H9 (cell line): ENCODE measurements around the gene DIS3L2. TPM values are rescaled to one million over a fixed set of nuclear protein-coding genes. Genes with fewer than 3 reads are reported as not detected.

Experiments used
- DNase-seq: peaks from one replicate; pipeline ENCODE4 v3.0.0-alpha.2; 2017
- H2AFZ ChIP-seq: one replicate; pipeline ENCODE4 v1.6.1; 2013; ENCODE audit warnings: mild to moderate bottlenecking, low read length, control low read depth, moderate library complexity
- H2AK5ac ChIP-seq: 2 replicates; pipeline ENCODE4 v1.6.1; 2013; ENCODE audit warnings: low read length, control low read depth, mixed read lengths; ENCODE audit not compliant: insufficient read length
- H2BK120ac ChIP-seq: one replicate; pipeline ENCODE4 v1.6.1; 2013; ENCODE audit warnings: low read depth, mild to moderate bottlenecking, low read length, control low read depth, inconsistent platforms; ENCODE audit not compliant: poor library complexity, severe bottlenecking
- H2BK12ac ChIP-seq: 2 replicates; pipeline ENCODE4 v1.6.1; 2013; ENCODE audit warnings: low read length, control low read depth, mixed read lengths, low read depth; ENCODE audit not compliant: insufficient read length
- H2BK15ac ChIP-seq: 2 replicates; pipeline ENCODE4 v1.6.1; 2013; ENCODE audit warnings: low read depth, low read length, control low read depth
- H2BK20ac ChIP-seq: one replicate; pipeline ENCODE4 v1.6.1; 2013; ENCODE audit warnings: low read depth, mild to moderate bottlenecking, low read length, control low read depth, inconsistent platforms; ENCODE audit not compliant: poor library complexity, severe bottlenecking
- H2BK5ac ChIP-seq: 2 replicates; pipeline ENCODE4 v1.6.1; 2013; ENCODE audit warnings: low read length, control low read depth, mixed read lengths; ENCODE audit not compliant: insufficient read length
- H3K14ac ChIP-seq: 2 replicates; pipeline ENCODE4 v1.6.1; 2013; ENCODE audit warnings: low read length, control low read depth; ENCODE audit not compliant: insufficient read depth
- H3K18ac ChIP-seq: 2 replicates; pipeline ENCODE4 v1.6.1; 2013; ENCODE audit warnings: low read depth, mild to moderate bottlenecking, mixed read lengths, low read length, control low read depth; ENCODE audit not compliant: insufficient read length
- H3K23ac ChIP-seq: 2 replicates; pipeline ENCODE4 v1.6.1; 2013; ENCODE audit warnings: low read length, control low read depth, mixed read lengths, low read depth; ENCODE audit not compliant: insufficient read length
- H3K23me2 ChIP-seq: 2 replicates; pipeline ENCODE4 v1.6.1; 2013; ENCODE audit warnings: low read depth, mild to moderate bottlenecking, mixed read lengths, low read length, control low read depth; ENCODE audit not compliant: insufficient read length, poor library complexity, severe bottlenecking
- H3K27ac ChIP-seq: 2 replicates; pipeline ENCODE4 v1.5.1; 2013; ENCODE audit warnings: low read length, control low read depth, mixed read lengths, low read depth; ENCODE audit not compliant: insufficient read length
- H3K27me3 ChIP-seq: 2 replicates; pipeline ENCODE4 v1.6.1; 2013; ENCODE audit warnings: low read length, control low read depth, inconsistent platforms; ENCODE audit not compliant: insufficient read depth
- H3K4ac ChIP-seq: 2 replicates; pipeline ENCODE4 v1.6.1; 2013; ENCODE audit warnings: low read depth, mild to moderate bottlenecking, control low read depth, inconsistent platforms, low read length, moderate library complexity
- H3K4me1 ChIP-seq: 2 replicates; pipeline ENCODE4 v1.6.1; 2013; ENCODE audit warnings: low read length, control low read depth, inconsistent platforms; ENCODE audit not compliant: insufficient read depth
- H3K4me2 ChIP-seq: 2 replicates; pipeline ENCODE4 v1.6.1; 2013; ENCODE audit warnings: low read length, control low read depth, mixed read lengths; ENCODE audit not compliant: insufficient read length, insufficient read depth
- H3K56ac ChIP-seq: 2 replicates; pipeline ENCODE4 v1.6.1; 2013; ENCODE audit warnings: low read depth, mild to moderate bottlenecking, mixed read lengths, low read length, control low read depth; ENCODE audit not compliant: insufficient read length
- H3K79me1 ChIP-seq: 2 replicates; pipeline ENCODE4 v1.6.1; 2013; ENCODE audit warnings: low read depth, mild to moderate bottlenecking, moderate library complexity, low read length, control low read depth, inconsistent platforms; ENCODE audit not compliant: insufficient read depth, poor library complexity, severe bottlenecking
- H3K79me2 ChIP-seq: 2 replicates; pipeline ENCODE4 v1.6.1; 2013; ENCODE audit warnings: low read length, control low read depth, inconsistent platforms; ENCODE audit not compliant: insufficient read depth
- H3K9ac ChIP-seq: 2 replicates; pipeline ENCODE4 v1.6.1; 2013; ENCODE audit warnings: low read length, control low read depth, mixed read lengths; ENCODE audit not compliant: insufficient read length; ENCODE audit errors: extremely low read depth
- H3K9me3 ChIP-seq: one replicate; pipeline ENCODE4 v1.6.1; 2013; ENCODE audit warnings: low read depth, low read length, inconsistent platforms; ENCODE audit not compliant: control insufficient read depth
- H3T11ph ChIP-seq: one replicate; pipeline ENCODE4 v1.6.1; 2013; ENCODE audit warnings: mild to moderate bottlenecking, low read length, control low read depth, inconsistent platforms
- H4K20me1 ChIP-seq: one replicate; pipeline ENCODE4 v1.6.1; 2013; ENCODE audit not compliant: control insufficient read depth, insufficient read length, insufficient read depth
- H4K5ac ChIP-seq: 2 replicates; pipeline ENCODE4 v1.6.1; 2013; ENCODE audit warnings: low read depth, mild to moderate bottlenecking, mixed read lengths, low read length, control low read depth; ENCODE audit not compliant: insufficient read length
- H4K8ac ChIP-seq: replicated peaks from 2 replicates; pipeline ENCODE4 v1.6.1; 2013; ENCODE audit warnings: low read length, control low read depth, mixed read lengths, low read depth; ENCODE audit not compliant: insufficient read length
- H4K91ac ChIP-seq: 2 replicates; pipeline ENCODE4 v1.6.1; 2013; ENCODE audit warnings: low read depth, mild to moderate bottlenecking, moderate library complexity, mixed read lengths, low read length, control low read depth; ENCODE audit not compliant: insufficient read length
- H3K27ac Mint-ChIP-seq, 3 experiments: 2 replicates in 2 of 3; 3 replicates in 1 of 3; pipeline ENCODE4 v1.8.0; 2020 to 2021; ENCODE audit warnings: mixed read lengths in 3 of 3, mild to moderate bottlenecking in 1 of 3, moderate library complexity in 1 of 3
- H3K27me3 Mint-ChIP-seq: 2 replicates; pipeline ENCODE4 v1.8.0; 2021; ENCODE audit warnings: low read depth, mild to moderate bottlenecking, moderate library complexity, mixed read lengths
- H3K36me3 Mint-ChIP-seq, 3 experiments: 2 replicates in 2 of 3; 3 replicates in 1 of 3; pipeline ENCODE4 v1.8.0; 2020 to 2021; ENCODE audit warnings: low read depth in 3 of 3, mixed read lengths in 3 of 3; ENCODE audit not compliant: insufficient read depth in 1 of 3
- H3K4me1 Mint-ChIP-seq, 2 experiments: 2 replicates each; pipeline ENCODE4 v1.8.0; 2020; ENCODE audit warnings: mixed read lengths in 2 of 2
- H3K4me3 Mint-ChIP-seq, 2 experiments: 2 replicates in 1 of 2; 3 replicates in 1 of 2; pipeline ENCODE4 v1.8.0; 2020 to 2021; ENCODE audit warnings: mild to moderate bottlenecking in 2 of 2, mixed read lengths in 2 of 2, moderate library complexity in 1 of 2
- H3K9me3 Mint-ChIP-seq, 2 experiments: 2 replicates in 1 of 2; 3 replicates in 1 of 2; pipeline ENCODE4 v1.8.0; 2020; ENCODE audit warnings: mild to moderate bottlenecking in 2 of 2, mixed read lengths in 2 of 2, moderate library complexity in 1 of 2
- total RNA-seq: library from RNA; stranded (reverse); gene quantifications from 2 replicates; pipeline ENCODE4 v1.2.1, GENCODE V29; 2021
- TF ChIP-seq, protein P1 (sequence below): fragments of 200-600 bp; sonication (generic); conservative IDR thresholded peaks from 3 replicates; pipeline ENCODE4 v1.8.0; 2021; ENCODE audit warnings: antibody characterized with exemption, mild to moderate bottlenecking

The DIS3L2 gene
- total RNA-seq, 1 experiment from 2014 or later = 28.1 TPM

DNA sequence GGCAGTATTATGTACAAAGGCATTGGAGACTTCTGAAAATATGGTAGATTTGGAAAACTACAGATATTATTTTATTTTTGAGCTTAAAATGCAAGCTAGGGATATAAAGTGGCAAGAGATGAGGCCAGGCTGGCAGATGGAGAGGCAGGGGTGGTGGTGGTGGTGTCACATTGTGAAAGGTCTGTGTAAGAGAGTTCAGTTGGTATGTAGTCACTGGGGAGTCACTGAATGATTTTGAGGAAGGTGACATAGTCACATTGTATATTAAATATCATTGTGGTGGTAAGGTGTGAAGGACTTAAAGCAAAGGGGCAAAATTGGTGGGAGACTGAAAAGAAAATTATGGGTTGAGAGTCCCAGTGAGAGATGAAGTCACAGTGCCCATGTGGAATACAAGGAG, 82.5 kb downstream of the DIS3L2 start:
- no peak overlapping the region for H2AK5ac ChIP-seq
- no peak overlapping the region for H2BK15ac ChIP-seq
- no peak overlapping the region for H3K9ac ChIP-seq
- no peaks in the 10 kb centered on the region for H3K79me2 ChIP-seq
- no peaks in the 10 kb centered on the region for H3K9me3 Mint-ChIP-seq
- H2AFZ ChIP-seq = no peak overlapping the region
- H3K23me2 ChIP-seq = no peaks in the 10 kb centered on the region
- H3K27me3 ChIP-seq = no peaks in the 10 kb centered on the region
- H3K14ac ChIP-seq = no peak overlapping the region
- no peak overlapping the region for H3T11ph ChIP-seq
- no peak for DNase-seq
- H4K91ac ChIP-seq = no peak overlapping the region
- H3K9me3 ChIP-seq = no peaks in the 10 kb centered on the region
- no peaks in the 10 kb centered on the region; a peak in 1 of 7 replicates for H3K36me3 Mint-ChIP-seq
- H4K8ac ChIP-seq = no peak overlapping the region
- peaks cover 1 to 4% of the 10 kb centered on the region in 2 experiments for H3K4me1 Mint-ChIP-seq
- no peak overlapping the region for H3K56ac ChIP-seq
- H2BK5ac ChIP-seq = no peak overlapping the region
- no peak overlapping the region for H2BK120ac ChIP-seq
- H2BK20ac ChIP-seq = no peak overlapping the region
- no peaks in the 10 kb centered on the region for H4K20me1 ChIP-seq
- H3K27me3 Mint-ChIP-seq = no peaks in the 10 kb centered on the region
- no peak overlapping the region for H3K4me2 ChIP-seq
- no peak overlapping the region for H4K5ac ChIP-seq
- no peak overlapping the region for H3K27ac ChIP-seq
- H3K23ac ChIP-seq = no peak overlapping the region
- H2BK12ac ChIP-seq = no peak overlapping the region
- H3K4me3 Mint-ChIP-seq = no peak overlapping the region
- TF ChIP-seq, protein P1, sequence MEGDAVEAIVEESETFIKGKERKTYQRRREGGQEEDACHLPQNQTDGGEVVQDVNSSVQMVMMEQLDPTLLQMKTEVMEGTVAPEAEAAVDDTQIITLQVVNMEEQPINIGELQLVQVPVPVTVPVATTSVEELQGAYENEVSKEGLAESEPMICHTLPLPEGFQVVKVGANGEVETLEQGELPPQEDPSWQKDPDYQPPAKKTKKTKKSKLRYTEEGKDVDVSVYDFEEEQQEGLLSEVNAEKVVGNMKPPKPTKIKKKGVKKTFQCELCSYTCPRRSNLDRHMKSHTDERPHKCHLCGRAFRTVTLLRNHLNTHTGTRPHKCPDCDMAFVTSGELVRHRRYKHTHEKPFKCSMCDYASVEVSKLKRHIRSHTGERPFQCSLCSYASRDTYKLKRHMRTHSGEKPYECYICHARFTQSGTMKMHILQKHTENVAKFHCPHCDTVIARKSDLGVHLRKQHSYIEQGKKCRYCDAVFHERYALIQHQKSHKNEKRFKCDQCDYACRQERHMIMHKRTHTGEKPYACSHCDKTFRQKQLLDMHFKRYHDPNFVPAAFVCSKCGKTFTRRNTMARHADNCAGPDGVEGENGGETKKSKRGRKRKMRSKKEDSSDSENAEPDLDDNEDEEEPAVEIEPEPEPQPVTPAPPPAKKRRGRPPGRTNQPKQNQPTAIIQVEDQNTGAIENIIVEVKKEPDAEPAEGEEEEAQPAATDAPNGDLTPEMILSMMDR = no peak
- H3K4me1 ChIP-seq = no peaks in the 10 kb centered on the region
- no peak overlapping the region for H3K18ac ChIP-seq
- no peak overlapping the region for H3K27ac Mint-ChIP-seq
- H3K79me1 ChIP-seq = no peaks in the 10 kb centered on the region
- H3K4ac ChIP-seq = no peak overlapping the region
